HG03460 (cell line): ENCODE results near the gene KRTAP13-3.
A peak's percentile ranks its signal among the peaks of the same experiment; 100 is the strongest.

Experiments
- ATAC-seq: cut with Tn5 transposase; IDR thresholded peaks from one replicate; pipeline ENCODE4 v1.9.1; 2021; ENCODE audit not compliant: unreplicated experiment

The KRTAP13-3 gene, protein sequence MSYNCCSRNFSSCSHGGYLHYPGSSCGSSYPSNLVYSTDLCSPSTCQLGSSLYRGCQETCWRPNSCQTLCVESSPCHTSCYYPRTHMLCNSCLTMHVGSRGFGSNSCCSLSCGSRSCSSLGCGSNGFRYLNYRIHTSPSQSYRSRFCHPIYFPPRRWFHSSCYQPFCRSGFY

DNA sequence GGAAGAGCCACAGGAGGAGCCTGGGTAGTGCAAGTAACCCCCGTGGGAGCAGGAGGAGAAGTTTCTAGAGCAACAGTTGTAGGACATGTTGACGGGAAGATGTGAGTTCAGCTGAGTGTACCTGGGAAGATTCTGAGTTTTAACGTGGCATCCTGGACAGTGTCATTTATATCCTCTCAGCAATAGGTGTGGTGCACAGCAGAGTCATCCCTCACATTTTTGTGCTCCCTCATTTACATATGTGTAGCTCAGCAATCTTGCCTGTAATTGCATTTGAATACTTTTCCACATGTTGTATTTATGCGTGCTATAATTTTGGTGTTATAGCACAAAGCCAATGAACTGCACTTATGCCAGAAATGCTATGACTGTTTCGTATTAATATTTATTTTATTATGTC, at the start of gene KRTAP13-3:
Gene KRTAP13-3, minus strand, starts transcription at position 101 of the 400 bp plus-strand sequence. Its CDS starts 14 bp downstream, at position 87.
- no peak for ATAC-seq

DNA sequence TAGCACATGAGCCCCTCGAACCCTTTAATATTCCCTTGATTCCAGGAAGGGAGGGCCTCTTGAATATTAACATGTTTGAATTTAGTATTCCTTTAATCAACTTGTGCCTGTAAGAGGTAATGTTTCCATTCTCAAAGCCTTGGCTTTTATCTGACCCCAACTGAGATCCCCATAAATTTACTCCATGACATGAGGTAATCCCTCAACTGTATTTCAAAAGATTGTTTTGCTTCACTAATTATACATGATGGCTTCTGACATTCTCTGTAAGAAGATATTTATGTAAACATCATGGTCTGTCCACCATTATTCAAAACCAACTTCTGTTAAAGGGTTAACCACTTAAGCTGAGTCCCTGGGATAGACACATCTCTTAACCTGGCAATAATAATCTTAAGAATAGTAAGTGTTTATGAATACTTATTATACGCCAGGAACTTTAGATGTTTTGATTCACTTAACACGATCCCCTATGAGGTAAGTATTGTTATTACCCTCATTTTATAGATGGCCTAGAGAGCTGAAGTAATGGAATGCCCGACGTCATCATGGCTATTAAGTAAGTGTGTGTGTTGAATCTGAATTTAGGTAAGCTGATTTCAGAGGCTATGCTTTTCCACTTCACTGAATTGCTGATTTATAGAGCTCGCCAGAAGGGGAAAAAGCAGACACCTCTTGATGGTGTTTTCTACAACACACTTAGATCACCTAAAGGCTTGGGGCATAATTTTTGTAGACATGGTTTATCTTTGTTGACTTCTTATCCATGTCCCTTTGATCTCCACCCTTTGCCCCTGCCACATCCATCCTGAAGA, 43.4 kb upstream of the KRTAP13-3 start:
- ATAC-seq, result no peak

DNA sequence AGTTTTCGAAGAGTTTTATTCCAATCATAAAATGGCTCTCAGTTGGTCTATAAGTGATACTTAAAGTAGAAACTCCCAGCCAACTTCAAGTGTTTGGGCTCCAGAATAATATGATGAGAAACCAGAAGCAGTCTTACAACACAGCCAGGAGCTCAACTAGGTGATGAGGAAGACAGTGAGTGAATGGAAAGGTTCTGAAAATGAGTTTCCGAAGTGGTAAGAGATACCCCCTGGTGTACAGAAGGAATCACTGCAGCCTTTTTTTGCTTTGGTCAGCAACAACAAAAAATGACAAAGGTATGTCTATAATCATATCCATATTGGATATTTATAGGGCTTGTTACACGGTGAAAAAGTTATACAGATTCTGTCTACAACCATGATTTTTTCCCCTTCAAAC, 38.0 kb upstream of the KRTAP13-3 start:
- no peak for ATAC-seq

DNA sequence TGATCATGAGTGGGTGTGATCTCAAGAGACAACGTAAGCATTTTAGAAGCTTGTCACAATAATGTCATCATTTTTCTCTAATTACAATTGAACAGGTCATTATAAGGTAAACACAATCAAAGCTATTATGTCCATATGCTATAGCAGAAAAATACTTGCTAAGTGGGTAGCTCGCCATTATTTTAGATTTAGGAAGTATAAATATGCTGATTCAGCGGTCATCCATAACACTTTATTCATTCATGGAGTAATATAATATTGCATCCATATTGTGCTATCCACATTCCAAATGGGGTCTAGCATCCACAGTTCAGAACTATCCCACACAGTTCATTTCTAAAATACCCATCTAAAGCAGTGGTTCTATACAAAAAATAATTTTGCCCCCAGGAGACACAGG, 22.8 kb upstream of the KRTAP13-3 start:
- ATAC-seq, result no peak

DNA sequence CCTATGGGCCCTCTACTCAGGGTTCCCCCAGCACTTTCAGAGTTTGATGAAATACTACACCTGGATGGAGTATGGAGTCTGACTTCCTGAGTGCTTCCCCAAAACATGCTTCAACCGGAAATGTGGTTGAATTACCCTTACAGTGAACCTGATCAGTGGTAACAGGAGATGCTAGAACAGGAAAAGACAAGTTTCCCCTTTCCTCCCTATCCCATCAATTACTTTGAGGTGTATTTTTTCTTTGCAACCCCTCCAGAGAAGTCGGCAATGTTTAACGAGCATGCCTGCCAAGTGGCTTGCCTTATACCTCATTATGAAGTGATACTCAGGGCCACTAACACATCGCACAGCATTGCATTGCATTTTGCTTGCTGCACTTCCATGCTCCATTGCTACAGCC, 21.3 kb upstream of the KRTAP13-3 start:
- ATAC-seq, result no peak

DNA sequence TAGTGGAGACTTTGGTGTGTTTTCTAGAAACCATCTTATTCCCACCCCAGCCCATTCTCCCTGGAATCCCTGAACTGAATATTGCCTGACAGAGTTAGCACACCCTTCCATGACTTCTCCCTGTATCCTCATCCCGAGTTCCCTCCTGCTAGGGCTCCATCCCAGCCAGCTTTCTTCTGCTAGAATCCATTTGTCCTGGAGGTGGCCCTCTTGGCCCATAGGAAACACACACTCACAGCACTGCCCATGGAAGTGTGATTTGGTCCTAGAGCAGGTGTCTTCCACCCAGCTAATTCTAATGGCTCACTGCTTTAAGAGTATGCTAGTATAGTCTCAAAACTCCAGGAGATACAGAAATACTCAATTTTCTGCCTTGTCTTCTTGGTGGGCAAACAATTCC, 18.5 kb upstream of the KRTAP13-3 start:
- no peak for ATAC-seq

DNA sequence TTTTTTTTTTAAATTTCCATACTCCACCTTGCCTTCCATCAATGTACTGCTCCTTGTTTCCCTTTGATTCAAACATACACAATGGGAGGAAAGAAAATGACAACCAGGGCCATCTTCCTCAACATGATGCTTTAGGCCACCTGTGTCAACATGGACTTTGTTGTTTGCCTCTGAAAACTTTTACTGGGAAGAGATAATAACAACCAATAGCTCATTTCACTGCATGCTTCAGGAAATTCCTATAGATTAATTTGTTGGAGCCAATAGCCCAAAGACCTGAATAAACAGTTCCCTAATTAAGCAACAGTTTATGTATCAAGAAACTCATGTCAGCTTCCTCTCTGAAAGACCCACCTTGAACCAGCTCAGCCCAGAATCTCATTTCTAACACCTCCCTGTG, 17.5 kb upstream of the KRTAP13-3 start:
- ATAC-seq, result no peak

DNA sequence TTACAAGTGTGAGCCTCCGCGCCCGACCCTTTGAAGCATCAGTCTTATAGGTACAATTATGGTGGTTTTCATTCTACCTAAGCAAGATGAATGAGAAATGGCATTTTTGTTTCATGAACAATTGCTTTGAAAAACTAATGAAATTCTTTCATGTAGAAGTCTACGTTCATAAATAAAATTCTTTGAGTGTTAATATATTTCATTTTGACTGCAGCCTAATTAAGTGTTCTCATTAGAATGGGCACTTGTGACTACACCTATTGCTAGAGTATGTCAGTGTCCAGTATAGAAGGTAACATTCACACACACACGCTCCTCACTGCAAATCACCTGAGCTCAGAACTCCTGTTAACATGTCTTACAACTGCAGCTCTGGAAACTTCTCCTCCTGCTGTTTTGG, 14.2 kb upstream of the KRTAP13-3 start, which contains the start of gene KRTAP15-1:
Gene KRTAP15-1, plus strand, starts transcription at position 301 of the 400 bp plus-strand sequence. Its CDS starts 53 bp downstream, at position 354.
- ATAC-seq, result no peak

DNA sequence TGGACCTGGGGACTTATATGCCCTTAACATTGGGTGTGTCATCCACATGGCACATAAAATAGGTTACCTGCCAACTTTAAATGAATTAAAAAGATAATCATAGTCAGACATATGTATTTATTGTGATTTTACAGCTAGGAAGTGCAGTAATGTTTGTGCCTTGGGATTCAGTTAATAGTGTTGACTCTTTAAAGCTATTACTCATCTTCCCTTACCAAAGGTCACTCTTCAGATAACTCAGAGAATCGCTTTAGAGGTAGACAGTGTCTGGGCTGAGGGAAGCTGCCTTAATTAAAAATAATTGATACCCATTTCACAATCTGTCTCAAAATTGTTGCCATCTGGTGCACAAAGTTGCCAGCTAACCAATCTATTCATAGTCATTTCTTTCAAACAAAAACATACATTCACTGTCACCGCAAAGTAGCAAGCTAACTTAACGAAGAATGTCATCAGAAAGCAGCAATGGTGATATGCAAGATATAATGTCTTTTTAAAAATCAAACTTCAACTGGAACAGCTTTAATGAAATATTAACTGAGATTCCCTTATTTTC, 11.4 kb upstream of the KRTAP13-3 start:
- no peak for ATAC-seq

DNA sequence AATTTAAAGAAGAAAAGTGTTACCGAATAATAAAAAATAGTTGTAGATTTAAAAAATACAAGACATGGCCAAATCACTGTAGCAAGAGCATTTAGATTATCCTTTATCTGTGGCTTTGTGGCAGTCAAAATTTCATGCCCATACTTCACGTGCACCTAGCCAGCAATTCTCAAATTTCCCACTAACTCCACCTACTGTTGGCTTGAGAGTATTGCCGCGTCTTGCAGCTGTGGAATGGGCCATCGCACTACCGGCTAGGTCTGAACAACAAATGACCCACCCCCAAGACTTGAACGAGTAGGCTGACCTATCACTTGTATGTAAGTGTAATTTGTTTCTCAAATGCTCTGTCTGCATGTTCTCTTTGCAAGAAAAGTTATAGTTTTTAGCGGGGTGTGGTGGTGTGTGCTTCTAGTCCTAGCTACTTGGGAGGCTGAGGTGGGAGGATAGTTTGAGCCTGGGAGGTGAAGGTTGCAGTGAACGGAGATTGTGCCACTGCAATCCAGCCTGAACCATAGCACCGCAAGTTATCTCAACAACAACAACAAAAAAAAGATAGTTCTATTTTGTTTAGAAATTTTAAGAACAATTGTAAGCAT, 8.4 kb upstream of the KRTAP13-3 start:
- peak; percentile 54 for ATAC-seq

DNA sequence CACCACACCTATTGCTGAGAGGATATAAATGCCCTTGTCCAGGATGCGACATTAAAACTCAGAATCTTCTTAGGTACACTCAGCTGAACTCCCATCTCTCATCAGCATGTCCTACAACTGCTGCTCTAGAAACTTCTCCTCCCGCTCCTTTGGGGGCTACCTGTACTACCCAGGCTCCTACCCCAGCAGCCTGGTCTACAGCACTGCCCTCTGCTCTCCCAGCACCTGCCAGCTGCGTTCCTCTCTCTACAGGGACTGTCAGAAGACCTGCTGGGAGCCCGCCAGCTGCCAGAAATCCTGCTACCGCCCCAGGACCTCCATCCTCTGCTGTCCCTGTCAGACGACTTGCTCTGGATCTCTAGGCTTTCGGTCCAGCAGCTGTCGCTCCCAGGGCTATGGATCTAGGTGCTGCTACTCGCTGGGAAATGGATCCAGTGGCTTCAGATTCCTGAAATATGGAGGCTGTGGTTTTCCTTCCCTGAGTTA, 4.5 kb upstream of the KRTAP13-3 start, which contains the start of gene KRTAP13-4:
Gene KRTAP13-4, plus strand, starts transcription at position 51 of the 486 bp plus-strand sequence. Its CDS starts 56 bp downstream, at position 107.
- no peak for ATAC-seq

DNA sequence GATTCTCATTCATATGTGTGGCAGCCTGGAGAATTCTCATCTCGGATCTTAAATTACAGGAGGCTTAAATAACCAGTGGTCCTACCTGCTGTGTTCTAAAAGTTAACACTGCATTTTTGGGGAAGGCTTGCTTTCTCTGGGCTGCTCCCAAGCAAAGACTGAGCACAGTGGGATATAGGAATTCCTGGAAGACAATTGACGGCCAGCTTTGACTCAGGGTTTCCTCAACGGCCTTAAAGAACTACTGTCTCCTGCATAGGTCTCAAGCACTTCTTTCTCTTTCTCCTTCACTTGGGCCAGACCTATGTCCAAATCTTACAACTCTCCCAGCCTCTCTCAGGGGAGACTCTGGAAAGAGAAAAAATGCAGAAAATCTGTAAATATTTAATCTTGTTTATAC, 1.0 kb upstream of the KRTAP13-3 start:
- no peak for ATAC-seq

DNA sequence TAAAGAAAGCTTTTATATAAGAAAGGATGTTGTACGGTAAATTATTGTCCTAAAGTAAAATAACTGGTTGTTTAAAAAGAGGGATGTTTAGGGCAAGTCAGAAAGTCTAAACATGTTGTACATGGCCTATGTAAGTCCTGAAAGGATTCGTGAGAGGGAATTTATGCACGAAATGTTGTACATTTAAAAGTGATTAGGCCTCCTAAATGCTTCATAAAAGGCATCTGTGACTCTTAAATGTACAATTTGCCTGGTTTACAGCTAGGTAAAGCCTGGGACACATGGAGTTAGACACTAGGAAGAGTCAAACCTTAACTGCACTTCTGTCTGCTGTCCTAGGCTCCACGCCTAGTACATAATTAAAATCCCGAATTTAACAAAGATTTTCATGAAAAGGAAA, 9.7 kb downstream of the KRTAP13-3 start:
- no peak for ATAC-seq

DNA sequence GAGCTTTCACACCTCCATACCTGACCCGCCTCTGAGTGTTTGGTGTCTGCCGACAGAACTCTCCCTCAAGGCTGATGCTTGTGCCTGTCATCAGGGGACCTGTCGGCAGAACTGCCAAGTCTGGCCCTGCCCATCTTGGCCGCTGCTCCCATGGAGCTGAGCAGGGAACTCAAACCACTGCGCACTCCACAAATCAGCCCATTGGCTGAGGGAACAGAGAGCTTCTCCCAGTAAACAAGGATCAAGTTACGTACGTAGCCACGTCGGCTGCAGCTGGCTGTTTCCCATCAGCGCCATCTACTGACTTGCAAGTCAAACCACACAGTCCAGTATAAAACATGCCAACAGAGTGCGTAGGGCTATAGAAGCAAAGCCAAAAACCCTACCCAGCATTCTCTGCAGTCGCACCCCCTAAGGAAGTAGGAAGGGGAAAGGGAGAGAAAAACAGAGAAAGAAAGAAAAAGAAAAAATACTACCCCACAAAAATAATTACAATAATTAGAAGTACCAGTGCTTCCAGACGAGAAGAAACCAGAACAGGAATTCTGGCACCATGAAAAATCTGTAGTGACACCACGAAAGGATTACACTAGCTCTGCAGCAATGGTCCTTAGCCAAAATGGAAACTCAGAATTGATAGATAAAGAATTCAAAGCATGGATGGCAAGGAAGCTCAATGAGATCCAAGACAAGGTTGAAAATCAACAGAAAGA, 16.8 kb downstream of the KRTAP13-3 start:
- ATAC-seq, result no peak

DNA sequence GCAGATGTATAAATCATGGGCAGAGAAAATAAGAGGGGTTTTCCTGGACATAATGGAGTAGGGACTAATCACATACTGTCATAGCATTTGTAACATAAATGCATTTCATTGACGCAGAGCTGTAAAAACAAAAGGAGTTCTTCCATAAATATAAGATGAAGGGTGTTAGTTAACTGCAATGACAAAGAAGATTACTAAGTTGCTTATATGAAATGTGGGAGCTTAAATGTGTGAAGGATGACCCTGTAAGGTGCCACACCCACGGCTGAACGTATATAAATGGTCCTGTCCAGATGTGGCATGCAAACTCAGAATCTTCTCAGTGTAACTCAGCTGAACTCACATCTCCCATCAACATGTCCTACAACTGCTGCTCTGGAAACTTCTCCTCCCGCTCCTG, 30.0 kb downstream of the KRTAP13-3 start, which contains the start of gene KRTAP13-1:
Gene KRTAP13-1, plus strand, starts transcription at position 301 of the 400 bp plus-strand sequence. Its CDS starts 56 bp downstream, at position 357.
- ATAC-seq, result no peak

DNA sequence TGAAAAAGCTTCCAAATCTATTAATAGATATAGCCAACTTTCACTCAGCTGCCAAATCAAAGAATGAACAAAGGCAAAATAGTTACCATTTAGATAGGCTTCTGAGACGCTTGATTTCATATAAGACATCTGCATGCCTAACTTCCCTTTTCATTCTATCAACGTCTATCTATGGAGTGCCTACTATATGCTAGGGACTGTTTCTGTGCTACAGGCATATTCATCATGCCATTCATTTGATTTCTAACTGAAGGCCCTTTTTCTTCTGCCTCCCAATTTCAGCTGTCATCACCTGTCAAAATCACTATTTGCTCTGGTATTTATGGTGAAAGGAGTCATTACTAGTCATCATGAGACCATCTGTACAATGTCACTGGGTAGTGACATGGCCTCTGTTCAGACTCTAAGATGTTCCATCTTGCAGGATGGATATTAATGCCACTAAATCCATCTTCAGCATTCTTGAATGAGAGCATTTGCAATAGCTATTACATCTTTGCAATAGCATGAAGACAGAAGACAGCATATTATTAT, 34.2 kb downstream of the KRTAP13-3 start:
- no peak for ATAC-seq

DNA sequence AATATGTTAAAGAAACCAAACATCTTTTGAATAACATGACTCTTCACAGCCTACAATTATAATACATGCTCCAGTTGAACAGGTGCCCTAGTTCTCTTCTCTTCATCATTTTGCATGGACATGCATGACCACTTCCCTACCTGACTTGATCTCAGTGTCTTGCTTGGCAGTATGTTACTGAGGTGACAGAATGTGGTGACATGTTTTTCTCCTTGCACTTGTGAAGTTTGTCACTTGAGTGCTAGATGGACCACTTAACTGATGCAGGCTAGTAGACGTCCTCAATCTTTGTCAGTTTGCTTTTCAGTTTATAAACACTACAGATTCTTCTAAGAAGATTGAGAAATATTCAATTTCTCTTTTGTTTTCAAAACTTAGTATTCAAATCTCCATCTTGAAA, 43.5 kb downstream of the KRTAP13-3 start:
- ATAC-seq, result no peak
